Measurements from ENCODE around the gene KMT2D. TPM values are rescaled to one million over a fixed set of nuclear protein-coding genes. Genes with fewer than 3 reads are reported as not detected.

The KMT2D gene
- total and polyA plus RNA-seq, 2 donors (not counting 3 experiments of a cell fraction or from before 2014, with no cell fraction given): 15.1 to 120 TPM

DNA sequence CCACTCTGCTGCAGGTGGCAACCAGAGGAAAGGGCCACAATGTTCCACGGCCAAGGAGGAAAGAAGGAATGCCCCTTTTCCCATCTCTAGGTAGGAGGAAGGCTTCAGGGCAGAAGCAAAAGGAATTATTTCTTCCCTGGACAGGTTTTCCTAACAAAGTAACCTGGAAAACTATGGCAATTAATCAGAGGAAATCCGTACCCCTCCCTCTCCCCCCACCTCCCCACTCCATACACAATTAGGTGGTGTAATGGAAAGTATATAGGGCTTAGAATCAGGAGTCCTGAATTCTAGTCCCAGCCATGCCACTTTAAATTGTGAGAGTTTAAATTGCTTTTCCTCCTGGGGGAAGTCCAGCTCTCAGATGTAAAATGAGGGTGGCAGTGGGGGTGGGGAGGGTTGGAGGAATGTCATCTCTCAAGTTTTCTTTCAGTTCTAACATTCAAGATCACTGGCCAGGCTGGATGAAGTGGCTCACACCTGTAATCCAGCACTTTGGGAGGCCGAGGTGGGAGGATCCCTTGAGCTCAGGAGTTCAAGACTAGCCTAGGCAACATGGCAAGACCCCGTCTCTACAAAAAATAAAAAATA lies 32.3 kb upstream of the KMT2D start:
- H3K36me3 ChIP-seq (ENCODE audit: control insufficient read depth in 2 of 2, extremely low read depth in 1 of 2, insufficient read depth in 2 of 2, low read length in 2 of 2): peaks cover 0 to 13% of the 10 kb centered on the region in 2 experiments
- no peak overlapping the region for H2AFZ ChIP-seq (ENCODE audit: low read depth, low read length)
- FAIRE-seq (peak; percentile 47), DNase-seq (ENCODE audit: low read depth, low spot score) (peak; percentile 15)
- peak overlapping the region; percentile 85 for H3K4me2 ChIP-seq (ENCODE audit: insufficient read depth, low read length)
- BruUV-seq (replicated peaks): no TSS peak
- H3K9ac ChIP-seq (replicated peaks; ENCODE audit: extremely low read depth, insufficient read depth, low read length): no peak overlapping the region
- no peaks in the 10 kb centered on the region for H4K20me1 ChIP-seq (replicated peaks; ENCODE audit: control insufficient read depth, extremely low read depth, insufficient read depth, low read length)
- peak overlapping the region in 1 of 3 experiments; percentile 37 for H3K4me3 ChIP-seq (replicated peaks in 1 of 3; ENCODE audit: insufficient read depth in 1 of 3, low read depth in 1 of 3, low read length in 3 of 3)
- no peaks in the 10 kb centered on the region for H3K9me1 ChIP-seq (replicated peaks; ENCODE audit: control insufficient read depth, extremely low read depth, insufficient read depth, low read length)
- intact Hi-C loops (cut with micrococcal nuclease): loop anchor here (1.0 kb wide), 2 partner anchors 23 to 29 kb away; no protein-coding TSS in a partner anchor
- no peak for TF ChIP-seq EZH2 (IDR thresholded peaks at IDR 0.05; ENCODE audit: borderline replicate concordance, low read depth, low read length, severe bottlenecking)
- TF ChIP-seq POLR2AphosphoS5 (IDR thresholded peaks at IDR 0.05; ENCODE audit: insufficient read depth, low read depth, low read length): no peak
- TF ChIP-seq MYC (IDR thresholded peaks at IDR 0.05; ENCODE audit: low read depth, low read length): no peak
- TF ChIP-seq GATA2 (IDR thresholded peaks at IDR 0.05; ENCODE audit: insufficient read depth, insufficient read length, low read depth, low read length): no peak
- TF ChIP-seq, protein P1, sequence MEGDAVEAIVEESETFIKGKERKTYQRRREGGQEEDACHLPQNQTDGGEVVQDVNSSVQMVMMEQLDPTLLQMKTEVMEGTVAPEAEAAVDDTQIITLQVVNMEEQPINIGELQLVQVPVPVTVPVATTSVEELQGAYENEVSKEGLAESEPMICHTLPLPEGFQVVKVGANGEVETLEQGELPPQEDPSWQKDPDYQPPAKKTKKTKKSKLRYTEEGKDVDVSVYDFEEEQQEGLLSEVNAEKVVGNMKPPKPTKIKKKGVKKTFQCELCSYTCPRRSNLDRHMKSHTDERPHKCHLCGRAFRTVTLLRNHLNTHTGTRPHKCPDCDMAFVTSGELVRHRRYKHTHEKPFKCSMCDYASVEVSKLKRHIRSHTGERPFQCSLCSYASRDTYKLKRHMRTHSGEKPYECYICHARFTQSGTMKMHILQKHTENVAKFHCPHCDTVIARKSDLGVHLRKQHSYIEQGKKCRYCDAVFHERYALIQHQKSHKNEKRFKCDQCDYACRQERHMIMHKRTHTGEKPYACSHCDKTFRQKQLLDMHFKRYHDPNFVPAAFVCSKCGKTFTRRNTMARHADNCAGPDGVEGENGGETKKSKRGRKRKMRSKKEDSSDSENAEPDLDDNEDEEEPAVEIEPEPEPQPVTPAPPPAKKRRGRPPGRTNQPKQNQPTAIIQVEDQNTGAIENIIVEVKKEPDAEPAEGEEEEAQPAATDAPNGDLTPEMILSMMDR (IDR thresholded peaks at IDR 0.05; ENCODE audit: extremely low read depth in 1 of 2, insufficient read depth in 1 of 2, low read depth in 1 of 2, low read length in 2 of 2): no peak
- TF ChIP-seq POLR2A (IDR thresholded peaks at IDR 0.05; ENCODE audit: low read depth, low read length): no peak
- no peak for TF ChIP-seq JUN (IDR thresholded peaks at IDR 0.05; ENCODE audit: borderline replicate concordance, insufficient read depth, insufficient read length, low read depth)
- no peak for TF ChIP-seq FOS (IDR thresholded peaks at IDR 0.05; ENCODE audit: borderline replicate concordance, insufficient read depth, low read length)
- TF ChIP-seq, protein P2, sequence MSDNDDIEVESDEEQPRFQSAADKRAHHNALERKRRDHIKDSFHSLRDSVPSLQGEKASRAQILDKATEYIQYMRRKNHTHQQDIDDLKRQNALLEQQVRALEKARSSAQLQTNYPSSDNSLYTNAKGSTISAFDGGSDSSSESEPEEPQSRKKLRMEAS (IDR thresholded peaks at IDR 0.05; ENCODE audit: insufficient read depth, insufficient read length): no peak
- H3K27ac ChIP-seq (ENCODE audit: insufficient read depth, low read depth, low read length): no peak overlapping the region
- no peaks in the 10 kb centered on the region for H3K27me3 ChIP-seq (ENCODE audit: control insufficient read depth in 2 of 2, insufficient read depth in 2 of 2, low read length in 2 of 2)
- dilution Hi-C loops (cut with MboI; ENCODE audit: extremely low pct_ligation_motif_present, low sequenced_read_pairs): no loop called here
- no peaks in the 10 kb centered on the region for H3K79me2 ChIP-seq (ENCODE audit: control insufficient read depth, insufficient read depth, low read length)
- POLR2A ChIA-PET: interaction anchor here (0.7 to 4.2 kb wide), 3 partner anchors 28 to 84 kb away, joined by 3 to 25 read pairs (median 5); partner anchors contain the start of gene TUBA1B
- CTCF ChIA-PET: interaction anchor here (0.7 to 11.7 kb wide), 17 partner anchors 8 to 142 kb away, joined by 3 to 179 read pairs (median 7); partner anchors contain the start of genes KMT2D, RHEBL1 and TUBA1B
- no peaks in the 10 kb centered on the region for H3K9me3 ChIP-seq (replicated peaks; ENCODE audit: control insufficient read depth, insufficient read depth, low read length)
- H3K4me1 ChIP-seq (ENCODE audit: control insufficient read depth, extremely low read depth, insufficient read depth, low read length): peaks cover 54% of the 10 kb centered on the region

All from endothelial cell of umbilical vein (primary cell).